Spinal cord (tissue), 10 donors: ENCODE results near the gene PHKA1. TPM values are rescaled to one million over a fixed set of nuclear protein-coding genes. Genes with fewer than 3 reads are reported as not detected.
"Not testable (repeated sequence)": the region's sequence is repeated elsewhere in the genome, so short reads cannot be mapped to it uniquely, and the experiment has no call there.

Source experiments
- DNase-seq, 6 donors: peaks; one replicate each; pipeline versions ENCODE4 v3.0.0 to v3.0.0-alpha.2; 2013 to 2015; ENCODE audit warnings: low spot score in 6 of 6, low read depth in 4 of 6
- H3K27ac ChIP-seq: one replicate; pipeline ENCODE4 v1.5.1; 2013; ENCODE audit warnings: low read depth, low read length, control low read depth
- H3K27me3 ChIP-seq: one replicate; pipeline ENCODE4 v1.6.1; 2013; ENCODE audit warnings: low read length; ENCODE audit not compliant: control insufficient read depth, insufficient read depth
- H3K36me3 ChIP-seq: one replicate; pipeline ENCODE4 v1.6.1; 2013; ENCODE audit warnings: low read length; ENCODE audit not compliant: control insufficient read depth, insufficient read depth
- H3K4me1 ChIP-seq: one replicate; pipeline ENCODE4 v1.6.1; 2013; ENCODE audit warnings: low read length; ENCODE audit not compliant: control insufficient read depth, insufficient read depth
- H3K4me3 ChIP-seq: one replicate; pipeline ENCODE4 v1.5.1; 2013; ENCODE audit warnings: low read depth, low read length, control low read depth
- H3K9me3 ChIP-seq: one replicate; pipeline ENCODE4 v1.6.1; 2013; ENCODE audit warnings: low read length; ENCODE audit not compliant: control insufficient read depth, insufficient read depth
- WGBS: methylation state at CpG from one replicate; pipeline ENCODE4 v1.1.5; 2013; ENCODE audit warnings: missing lambda C conversion rate; ENCODE audit not compliant: insufficient coverage; 5-methylcytosine and 5-hydroxymethylcytosine counted together
- polyA plus RNA-seq, 2 donors: library from polyadenylated mRNA; unstranded; fragments of 120-200 nt; gene quantifications; one replicate each; pipeline ENCODE4 v1.2.1, GENCODE V29; 2013; ENCODE audit not compliant: insufficient read length in 2 of 2
- total RNA-seq, 2 donors: library from RNA; depleted of rRNA in 1 of 2; stranded (reverse); fragments of 120-200 nt in 1 of 2; fragments of >200 nt in 1 of 2; gene quantifications; one replicate each; pipeline versions ENCODE4 v1.2.3 to v1.2.4, GENCODE V29; 2013 to 2014
- donor health status: healthy.

PHKA1 gene
- total and polyA plus RNA-seq, 4 donors: 6.1 to 9.3 (median 7.5) TPM

GRCh38 chrX:72591038-72591437, 123.1 kb downstream of the PHKA1 start:
- no CpG with 5 or more reads among the region's 4 CpGs for whole genome bisulfite sequencing
- not testable (repeated sequence) for H3K4me3 ChIP-seq, H3K4me1 ChIP-seq, H3K9me3 ChIP-seq, H3K27ac ChIP-seq, H3K36me3 ChIP-seq, H3K27me3 ChIP-seq, DNase-seq

GRCh38 chrX:72584163-72584562, 129.9 kb downstream of the PHKA1 start:
- H3K4me3 ChIP-seq: no peak overlapping the region
- DNase-seq: no peak
- no peaks in the 10 kb centered on the region for H3K36me3 ChIP-seq
- no peaks in the 10 kb centered on the region for H3K27me3 ChIP-seq
- H3K9me3 ChIP-seq: peaks cover 4% of the 10 kb centered on the region
- no peaks in the 10 kb centered on the region for H3K4me1 ChIP-seq
- H3K27ac ChIP-seq: no peak overlapping the region
- no CpG with 5 or more reads among the region's 3 CpGs for WGBS

GRCh38 chrX:72576141-72576894, 137.8 kb downstream of the PHKA1 start:
- Histone ChIP-seq H3K4me3 (no peak overlapping the region), H3K4me1 (no peaks in the 10 kb centered on the region), H3K9me3 (no peaks in the 10 kb centered on the region), H3K27me3 (peaks cover 3% of the 10 kb centered on the region), H3K36me3 (no peaks in the 10 kb centered on the region), H3K27ac (no peak overlapping the region)
- 62% methylated on average over 5 of the region's 7 CpGs for WGBS
- no peak for DNase-seq

GRCh38 chrX:72573158-72573511, 141.0 kb downstream of the PHKA1 start:
- peaks cover 3% of the 10 kb centered on the region for H3K27me3 ChIP-seq
- no peaks in the 10 kb centered on the region for H3K9me3 ChIP-seq
- WGBS: 3% methylated on average over 5 of the region's 7 CpGs
- H3K27ac ChIP-seq: no peak overlapping the region
- no peak for DNase-seq
- no peaks in the 10 kb centered on the region for H3K36me3 ChIP-seq
- H3K4me3 ChIP-seq: peak overlapping the region; percentile 44
- no peaks in the 10 kb centered on the region for H3K4me1 ChIP-seq

- WGBS: 24% methylated on average over 29 of the region's 36 CpGs
- no peaks in the 10 kb centered on the region for H3K36me3 ChIP-seq
Measured at GRCh38 chrX:72572248-72573157, 141.6 kb downstream of the PHKA1 start, which contains the start of gene HDAC8. HDAC8 (minus strand) TSS chrX:72572843; CDS start chrX:72572761, 82 bp downstream.

GRCh38 chrX:72569786-72570185, 144.3 kb downstream of the PHKA1 start:
- WGBS: no CpG with 5 or more reads among the region's 2 CpGs
- peak in 1 of 6 donors; percentile 7 for DNase-seq
- no peaks in the 10 kb centered on the region for H3K4me1 ChIP-seq
- peaks cover 5% of the 10 kb centered on the region for H3K36me3 ChIP-seq
- no peaks in the 10 kb centered on the region for H3K9me3 ChIP-seq
- no peak overlapping the region for H3K4me3 ChIP-seq
- no peak overlapping the region for H3K27ac ChIP-seq
- peaks cover 3% of the 10 kb centered on the region for H3K27me3 ChIP-seq

More at GRCh38 chrX:72572248-72573157, 141.6 kb downstream of the PHKA1 start, which contains the start of gene HDAC8:
- DNase-seq: peak; percentile 56 to 95 (median 74)
- Histone ChIP-seq H3K9me3 (no peaks in the 10 kb centered on the region), H3K4me3 (peak within 1 kb of the TSS; percentile 44), H3K27ac (peak within 1 kb of the TSS; percentile 43), H3K27me3 (peaks cover 3% of the 10 kb centered on the region), H3K4me1 (no peaks in the 10 kb centered on the region)

GRCh38 chrX:72568406-72569092, 145.6 kb downstream of the PHKA1 start:
- Histone ChIP-seq H3K36me3 (peaks cover 5% of the 10 kb centered on the region), H3K4me3 (no peak overlapping the region), H3K27me3 (peaks cover 3% of the 10 kb centered on the region), H3K9me3 (no peaks in the 10 kb centered on the region), H3K4me1 (no peaks in the 10 kb centered on the region), H3K27ac (no peak overlapping the region)
- DNase-seq: no peak
- no CpG with 5 or more reads among the region's 6 CpGs for WGBS

GRCh38 chrX:72566448-72566847, 147.7 kb downstream of the PHKA1 start:
- peaks cover 3% of the 10 kb centered on the region for H3K27me3 ChIP-seq
- no peak overlapping the region for H3K27ac ChIP-seq
- H3K36me3 ChIP-seq: peaks cover 5% of the 10 kb centered on the region
- no CpG with 5 or more reads among the region's 2 CpGs for WGBS
- DNase-seq: no peak
- no peaks in the 10 kb centered on the region for H3K9me3 ChIP-seq
- H3K4me1 ChIP-seq: no peaks in the 10 kb centered on the region
- H3K4me3 ChIP-seq: no peak overlapping the region

- not testable (repeated sequence) for H3K27me3 ChIP-seq, DNase-seq, H3K27ac ChIP-seq, H3K4me3 ChIP-seq, H3K9me3 ChIP-seq, H3K4me1 ChIP-seq, H3K36me3 ChIP-seq
- 97% methylated on average over 14 of the region's 28 CpGs for WGBS
Measured at GRCh38 chrX:72559655-72560054, 154.5 kb downstream of the PHKA1 start.
